CD14-positive monocyte (primary cell): ENCODE measurements around the gene ACVRL1. TPM values are rescaled to one million over a fixed set of nuclear protein-coding genes. Genes with fewer than 3 reads are reported as not detected.
A peak's percentile ranks its signal among the peaks of the same experiment; 100 is the strongest.

Experiments used
- DNase-seq, 3 donors: peaks; one replicate each; pipeline ENCODE4 v3.0.0-alpha.2; 2011 to 2022
- H2AFZ ChIP-seq: 2 replicates; pipeline ENCODE4 v1.6.0; 2012; ENCODE audit warnings: mild to moderate bottlenecking, low read depth, low read length, inconsistent platforms; ENCODE audit not compliant: insufficient read depth, poor library complexity, severe bottlenecking
- H3K27ac ChIP-seq, 2 donors: 1 replicate in 1 of 2; 2 replicates in 1 of 2; pipeline ENCODE4 v1.5.1; 2012 to 2013; ENCODE audit warnings: low read length in 2 of 2, control low read depth in 1 of 2, inconsistent platforms in 1 of 2, low read depth in 1 of 2, mild to moderate bottlenecking in 1 of 2
- H3K27me3 ChIP-seq, 2 donors: one replicate each; pipeline versions ENCODE4 v1.6.0 to v1.6.1; 2011 to 2013; ENCODE audit warnings: low read length in 2 of 2; ENCODE audit not compliant: control insufficient read depth in 2 of 2, insufficient read depth in 2 of 2
- H3K36me3 ChIP-seq, 2 donors: replicated peaks in 1 of 2; 1 replicate in 1 of 2; 2 replicates in 1 of 2; pipeline versions ENCODE4 v1.5.1 to v1.6.1; 2012 to 2013; ENCODE audit warnings: low read length in 2 of 2, control low read depth in 1 of 2, inconsistent platforms in 1 of 2, mild to moderate bottlenecking in 1 of 2; ENCODE audit not compliant: insufficient read depth in 2 of 2, control insufficient read depth in 1 of 2
- H3K4me1 ChIP-seq, 2 donors: 1 replicate in 1 of 2; 2 replicates in 1 of 2; pipeline versions ENCODE4 v1.5.1 to v1.6.1; 2012 to 2013; ENCODE audit warnings: low read length in 2 of 2, control low read depth in 1 of 2, inconsistent platforms in 1 of 2, mild to moderate bottlenecking in 1 of 2, moderate library complexity in 1 of 2; ENCODE audit not compliant: insufficient read depth in 2 of 2, control insufficient read depth in 1 of 2
- H3K4me2 ChIP-seq: replicated peaks from 2 replicates; pipeline ENCODE3; 2012; ENCODE audit warnings: low read length, moderate library complexity, mild to moderate bottlenecking; ENCODE audit not compliant: poor library complexity, severe bottlenecking; ENCODE audit errors: extremely low read depth
- H3K4me3 ChIP-seq, 3 experiments: fragments of 200-600 bp in 1 of 3; sonication (generic) in 1 of 3; replicated peaks in 1 of 3; 1 replicate in 2 of 3; 2 replicates in 1 of 3; pipeline ENCODE4 v1.5.1; 2011 to 2013; ENCODE audit warnings: low read length in 3 of 3, mild to moderate bottlenecking in 3 of 3, control low read depth in 2 of 3, low read depth in 2 of 3, inconsistent platforms in 1 of 3, moderate library complexity in 1 of 3
- H3K79me2 ChIP-seq: 2 replicates; pipeline ENCODE4 v1.6.0; 2012; ENCODE audit warnings: mild to moderate bottlenecking, control low read depth, inconsistent platforms, low read length, moderate library complexity; ENCODE audit not compliant: insufficient read depth
- H3K9ac ChIP-seq: 2 replicates; pipeline ENCODE4 v1.6.0; 2017; ENCODE audit warnings: low read length, mild to moderate bottlenecking; ENCODE audit not compliant: insufficient read depth, poor library complexity, severe bottlenecking
- H3K9me3 ChIP-seq, 2 donors: replicated peaks in 1 of 2; 1 replicate in 1 of 2; 2 replicates in 1 of 2; pipeline versions ENCODE4 v1.5.1 to v1.6.1; 2012 to 2013; ENCODE audit warnings: low read length in 2 of 2, control low read depth in 1 of 2; ENCODE audit not compliant: control insufficient read depth in 1 of 2, insufficient read depth in 1 of 2
- H4K20me1 ChIP-seq: 2 replicates; pipeline ENCODE4 v1.6.0; 2012; ENCODE audit warnings: mild to moderate bottlenecking, low read length, control low read depth, moderate library complexity; ENCODE audit not compliant: insufficient read depth
- H3K27ac Mint-ChIP-seq, 7 donors: one replicate each; pipeline ENCODE4 v1.8.0; 2020; ENCODE audit warnings: mild to moderate bottlenecking in 7 of 7, mixed read lengths in 7 of 7, moderate library complexity in 6 of 7, inconsistent platforms in 2 of 7
- H3K27me3 Mint-ChIP-seq, 3 donors: one replicate each; pipeline ENCODE4 v1.8.0; 2021 to 2022; ENCODE audit warnings: low read depth in 3 of 3, mild to moderate bottlenecking in 3 of 3, mixed read lengths in 3 of 3, moderate library complexity in 3 of 3, inconsistent platforms in 1 of 3
- H3K36me3 Mint-ChIP-seq, 2 donors: one replicate each; pipeline ENCODE4 v1.8.0; 2020; ENCODE audit warnings: mixed read lengths in 2 of 2, inconsistent platforms in 1 of 2, mild to moderate bottlenecking in 1 of 2
- H3K4me1 Mint-ChIP-seq: one replicate; pipeline ENCODE4 v1.8.0; 2020; ENCODE audit warnings: mild to moderate bottlenecking, mixed read lengths
- H3K4me3 Mint-ChIP-seq, 2 donors: one replicate each; pipeline ENCODE4 v1.8.0; 2020; ENCODE audit warnings: mild to moderate bottlenecking in 2 of 2, mixed read lengths in 2 of 2, moderate library complexity in 1 of 2
- H3K9me3 Mint-ChIP-seq, 7 donors: one replicate each; pipeline ENCODE4 v1.8.0; 2020 to 2022; ENCODE audit warnings: mixed read lengths in 7 of 7, mild to moderate bottlenecking in 6 of 7, moderate library complexity in 6 of 7, inconsistent platforms in 2 of 7
- CTCF ChIP-seq: fragments of 200-600 bp; IDR thresholded peaks from one replicate; pipeline ENCODE4 v1.8.0; 2022; ENCODE audit warnings: antibody characterized with exemption, mild to moderate bottlenecking
- WGBS: methylation state at CpG from one replicate; pipeline ENCODE4 v1.1.5; 2013; ENCODE audit warnings: missing lambda C conversion rate; ENCODE audit not compliant: insufficient coverage; 5-methylcytosine and 5-hydroxymethylcytosine counted together
- intact Hi-C, 2 donors: fragments of 100-400 bp; cut with micrococcal nuclease; formaldehyde crosslinking; loops; one replicate each; pipeline versions ENCODE4 v1.15.0 to v1.15.1; 2023
- polyA plus RNA-seq, 3 donors: library from polyadenylated mRNA; depleted of rRNA in 1 of 3; unstranded in 2 of 3; stranded (reverse) in 1 of 3; fragments of 300-500 nt in 2 of 3; fragments of >200 nt in 1 of 3; fragmentation: Illumina TruSeq in 2 of 3; gene quantifications; 1 replicate in 2 of 3; 2 replicates in 1 of 3; pipeline ENCODE4 v1.2.3, GENCODE V29; 2012 to 2021

Gene ACVRL1
- polyA plus RNA-seq, 3 donors = 1.5 to 3.6 (median 2.0) TPM

GRCh38 chr12:51949342-51950030, 42.2 kb downstream of the ACVRL1 start:
- peak overlapping the region in 1 of 7 donors; percentile 34 for H3K27ac Mint-ChIP-seq
- no peak overlapping the region for H3K9ac ChIP-seq

GRCh38 chr12:51950682-51951198, 43.4 kb downstream of the ACVRL1 start:
- Mint-ChIP-seq H3K4me1 (peaks cover 38% of the 10 kb centered on the region), H3K27ac (peak overlapping the region; percentile 51 to 88 (median 66)), H3K4me3 (peak overlapping the region; percentile 88 to 97), H3K36me3 (peaks cover 0 to 12% of the 10 kb centered on the region in 2 donors), H3K27me3 (peaks cover 4 to 9% (median 8%) of the 10 kb centered on the region in 3 donors), H3K9me3 (peaks cover 0 to 4% (median 2%) of the 10 kb centered on the region in 7 donors)
- H3K79me2 ChIP-seq = peaks cover 42% of the 10 kb centered on the region
- peaks cover 3 to 10% of the 10 kb centered on the region in 2 donors for H3K27me3 ChIP-seq
- peak overlapping the region; percentile 92 for H3K4me2 ChIP-seq
- intact Hi-C loops = no loop called here
- H3K36me3 ChIP-seq = no peaks in the 10 kb centered on the region
- H3K9ac ChIP-seq = peak overlapping the region; percentile 67
- H3K27ac ChIP-seq = no peak overlapping the region
- H2AFZ ChIP-seq = peak overlapping the region; percentile 91
- no peaks in the 10 kb centered on the region for H3K9me3 ChIP-seq
- peaks cover 33 to 40% of the 10 kb centered on the region in 2 donors for H3K4me1 ChIP-seq
- TF ChIP-seq CTCF = no peak
- DNase-seq = no peak
- H3K4me3 ChIP-seq = peak overlapping the region; percentile 48 to 80 (median 78)
- peaks cover 6% of the 10 kb centered on the region for H4K20me1 ChIP-seq
- WGBS = 0% methylated on average over 5 of the region's 5 CpGs

More at GRCh38 chr12:51949342-51950030, 42.2 kb downstream of the ACVRL1 start:
- H3K9me3 ChIP-seq = peaks cover 0 to 4% of the 10 kb centered on the region in 2 donors
- WGBS = 100% methylated on average over 1 of the region's 6 CpGs
- H3K27ac ChIP-seq = no peak overlapping the region
- Mint-ChIP-seq H3K36me3 (peaks cover 2 to 13% of the 10 kb centered on the region in 2 donors), H3K4me1 (peaks cover 26% of the 10 kb centered on the region), H3K9me3 (peaks cover 5 to 15% (median 11%) of the 10 kb centered on the region in 7 donors), H3K27me3 (peaks cover 4 to 9% (median 8%) of the 10 kb centered on the region in 3 donors), H3K4me3 (no peak overlapping the region)
- no peaks in the 10 kb centered on the region for H3K36me3 ChIP-seq
- H4K20me1 ChIP-seq = no peaks in the 10 kb centered on the region
- intact Hi-C loops = no loop called here
- peaks cover 3 to 10% of the 10 kb centered on the region in 2 donors for H3K27me3 ChIP-seq
- no peak overlapping the region for H3K4me2 ChIP-seq
- H3K4me3 ChIP-seq = no peak overlapping the region
- peaks cover 29% of the 10 kb centered on the region for H3K79me2 ChIP-seq
- no peak for DNase-seq
- no peak overlapping the region for H2AFZ ChIP-seq
- TF ChIP-seq CTCF = no peak
- H3K4me1 ChIP-seq = peaks cover 21 to 28% of the 10 kb centered on the region in 2 donors
